Endodermal cell (in vitro differentiated cells): ENCODE data around the gene TTC21A. TPM values are rescaled to one million over a fixed set of nuclear protein-coding genes. Genes with fewer than 3 reads are reported as not detected.

Source experiments
- DNase-seq: peaks from one replicate; pipeline ENCODE4 v3.0.0-alpha.2; 2017
- H3K27ac ChIP-seq: 2 replicates; pipeline ENCODE4 v1.5.1; 2013; ENCODE audit warnings: mild to moderate bottlenecking, low read depth, low read length, moderate library complexity
- H3K27me3 ChIP-seq: 2 replicates; pipeline ENCODE4 v1.6.1; 2013; ENCODE audit warnings: mild to moderate bottlenecking, low read length, moderate library complexity; ENCODE audit not compliant: insufficient read depth, control insufficient read depth, poor library complexity, severe bottlenecking
- H3K36me3 ChIP-seq: 2 replicates; pipeline ENCODE4 v1.7.0; 2013; ENCODE audit warnings: mild to moderate bottlenecking, low read length, moderate library complexity; ENCODE audit not compliant: control insufficient read depth, insufficient read depth
- H3K4me1 ChIP-seq: one replicate; pipeline ENCODE4 v1.7.0; 2013; ENCODE audit warnings: low read length; ENCODE audit not compliant: control insufficient read depth, insufficient read depth
- H3K4me3 ChIP-seq: 2 replicates; pipeline ENCODE4 v1.5.1; 2013; ENCODE audit warnings: mild to moderate bottlenecking, low read length, moderate library complexity
- H3K9ac ChIP-seq: 2 replicates; pipeline ENCODE4 v1.6.1; 2013; ENCODE audit warnings: mild to moderate bottlenecking, low read length, moderate library complexity; ENCODE audit not compliant: poor library complexity, severe bottlenecking; ENCODE audit errors: extremely low read depth
- H3K9me3 ChIP-seq: 2 replicates; pipeline ENCODE4 v1.6.1; 2013; ENCODE audit warnings: mild to moderate bottlenecking, low read length, moderate library complexity; ENCODE audit not compliant: control insufficient read depth
- H3K27ac Mint-ChIP-seq: 2 replicates; pipeline ENCODE4 v1.8.0; 2020; ENCODE audit warnings: mixed read lengths
- H3K27me3 Mint-ChIP-seq: 2 replicates; pipeline ENCODE4 v1.8.0; 2021; ENCODE audit warnings: mild to moderate bottlenecking, mixed read lengths; ENCODE audit not compliant: insufficient read depth
- H3K36me3 Mint-ChIP-seq: 2 replicates; pipeline ENCODE4 v1.8.0; 2020; ENCODE audit warnings: low read depth, mixed read lengths
- H3K4me1 Mint-ChIP-seq: 2 replicates; pipeline ENCODE4 v1.8.0; 2020; ENCODE audit warnings: mixed read lengths
- H3K4me3 Mint-ChIP-seq: 2 replicates; pipeline ENCODE4 v1.8.0; 2020; ENCODE audit warnings: mild to moderate bottlenecking, moderate library complexity, mixed read lengths
- H3K9me3 Mint-ChIP-seq: 2 replicates; pipeline ENCODE4 v1.8.0; 2020; ENCODE audit warnings: mild to moderate bottlenecking, mixed read lengths
- CTCF ChIP-seq: fragments of 200-600 bp; sonication (generic); conservative IDR thresholded peaks from 2 replicates; pipeline ENCODE4 v1.5.0; 2021; ENCODE audit warnings: antibody characterized with exemption, mild to moderate bottlenecking
- WGBS, 2 experiments: methylation state at CpG; one replicate each; pipeline versions ENCODE4 v1.1.5 to v1.1.7; 2013; ENCODE audit warnings: missing lambda C conversion rate in 2 of 2, mixed read lengths in 1 of 2; ENCODE audit not compliant: insufficient coverage in 1 of 2, insufficient read length in 1 of 2; 5-methylcytosine and 5-hydroxymethylcytosine counted together
- total RNA-seq, 2 donors: library from RNA; stranded (reverse); fragmentation: NEBNext Ultra II Directional in 1 of 2; extraction: Animal tissue kit (Norgen Biotek cat#: 25700) in 1 of 2; gene quantifications; 2 replicates in 1 of 2; 3 replicates in 1 of 2; pipeline ENCODE4 v1.2.1, GENCODE V29; 2021

The TTC21A gene
- total RNA-seq, 2 donors from 2014 or later: 5.7 to 5.8 TPM

GRCh38 chr3:39067286-39067685, 40.2 kb upstream of the TTC21A start:
- H3K9ac ChIP-seq: no peak overlapping the region
- no peaks in the 10 kb centered on the region for H3K9me3 Mint-ChIP-seq

GRCh38 chr3:39068556-39068955, 38.9 kb upstream of the TTC21A start:
- TF ChIP-seq CTCF: no peak
- Mint-ChIP-seq H3K4me3 (no peak overlapping the region), H3K9me3 (no peaks in the 10 kb centered on the region), H3K27me3 (no peaks in the 10 kb centered on the region), H3K4me1 (peaks cover 18% of the 10 kb centered on the region), H3K36me3 (peaks cover 32% of the 10 kb centered on the region), H3K27ac (no peak overlapping the region)
- no peak for DNase-seq
- no peak overlapping the region for H3K9ac ChIP-seq
- H3K4me1 ChIP-seq: peaks cover 8% of the 10 kb centered on the region
- no peaks in the 10 kb centered on the region for H3K27me3 ChIP-seq
- no peak overlapping the region for H3K4me3 ChIP-seq
- H3K27ac ChIP-seq: no peak overlapping the region
- H3K9me3 ChIP-seq: no peaks in the 10 kb centered on the region
- peaks cover 39% of the 10 kb centered on the region for H3K36me3 ChIP-seq
- WGBS, 2 experiments: 90 to 98% methylated on average over 1 to 3 of the region's 3 CpGs

More at GRCh38 chr3:39067286-39067685, 40.2 kb upstream of the TTC21A start:
- H3K4me3 Mint-ChIP-seq: no peak overlapping the region
- WGBS, 2 experiments: 83 to 89% methylated on average over 1 of the region's 1 CpG
- no peaks in the 10 kb centered on the region for H3K27me3 Mint-ChIP-seq
- Histone ChIP-seq H3K27me3 (no peaks in the 10 kb centered on the region), H3K9me3 (no peaks in the 10 kb centered on the region), H3K36me3 (peaks cover 37% of the 10 kb centered on the region), H3K4me1 (no peaks in the 10 kb centered on the region), H3K27ac (no peak overlapping the region), H3K4me3 (no peak overlapping the region)
- H3K27ac Mint-ChIP-seq: no peak overlapping the region
- peaks cover 32% of the 10 kb centered on the region for H3K36me3 Mint-ChIP-seq
- peaks cover 9% of the 10 kb centered on the region for H3K4me1 Mint-ChIP-seq
- DNase-seq: no peak
- TF ChIP-seq CTCF: no peak

- 92 to 95% methylated on average over 6 to 10 of the region's 10 CpGs for WGBS, 2 experiments
- Mint-ChIP-seq H3K36me3 (peaks cover 43% of the 10 kb centered on the region), H3K4me1 (peaks cover 14% of the 10 kb centered on the region)
Observed at GRCh38 chr3:39075910-39076309, 31.6 kb upstream of the TTC21A start.

More at GRCh38 chr3:39075910-39076309, 31.6 kb upstream of the TTC21A start:
- Mint-ChIP-seq H3K27me3 (no peaks in the 10 kb centered on the region), H3K9me3 (no peaks in the 10 kb centered on the region), H3K27ac (no peak overlapping the region), H3K4me3 (no peak overlapping the region)
- Histone ChIP-seq H3K36me3 (peaks cover 65% of the 10 kb centered on the region), H3K27me3 (no peaks in the 10 kb centered on the region), H3K27ac (no peak overlapping the region), H3K4me1 (peaks cover 14% of the 10 kb centered on the region), H3K9me3 (peaks cover 8% of the 10 kb centered on the region), H3K9ac (no peak overlapping the region), H3K4me3 (no peak overlapping the region)
- DNase-seq: no peak
- no peak for TF ChIP-seq CTCF
